Caco-2 (cell line): ENCODE results near the gene MLLT11. TPM values are rescaled to one million over a fixed set of nuclear protein-coding genes. Genes with fewer than 3 reads are reported as not detected.

Source experiments
- BruUV-seq: library from RNA; stranded (reverse); fragments of 400-500 nt; replicated peaks from 2 replicates; lab custom pipeline; 2021; lab: Mats Ljungman, UMichigan
- CTCF ChIA-PET: fragments of 300-600 bp; sonication (Branson Sonifier 250); formaldehyde crosslinking; loops from one replicate; lab custom pipeline; 2022; ENCODE audit warnings: antibody characterized with exemption; lab: Charles Lee
- POLR2A ChIA-PET: fragments of 300-600 bp; sonication (Branson Sonifier 250); formaldehyde crosslinking; loops from one replicate; lab custom pipeline; 2022; ENCODE audit warnings: antibody characterized with exemption; lab: Charles Lee
- DNase-seq, 2 experiments: peaks; one replicate each; pipeline versions ENCODE4 v3.0.0 to v3.0.0-alpha.2; 2020 to 2022
- H3K27me3 ChIP-seq: replicated peaks from 2 replicates; pipeline ENCODE4 v1.6.0; 2011; ENCODE audit warnings: low read length; ENCODE audit not compliant: control insufficient read depth, insufficient read depth
- H3K36me3 ChIP-seq: 2 replicates; pipeline ENCODE4 v1.5.1; 2011; ENCODE audit warnings: low read length; ENCODE audit not compliant: control insufficient read depth, insufficient read depth
- H3K4me1 ChIP-seq: fragments of 250-450 bp; sonication (Bioruptor Pico); 2 replicates; pipeline ENCODE4 v1.5.1; 2020; ENCODE audit warnings: mild to moderate bottlenecking
- H3K4me3 ChIP-seq: 2 replicates; pipeline ENCODE4 v1.5.1; 2011; ENCODE audit warnings: low read depth, mild to moderate bottlenecking, control low read depth, low read length
- H3K9me3 ChIP-seq: fragments of 250-450 bp; sonication (Bioruptor Pico); 2 replicates; pipeline ENCODE4 v1.5.1; 2020; ENCODE audit warnings: mild to moderate bottlenecking, moderate library complexity
- H3K27ac Mint-ChIP-seq: one replicate; pipeline ENCODE4 v1.8.0; 2022; ENCODE audit warnings: mixed read lengths; ENCODE audit not compliant: unreplicated experiment
- H3K27me3 Mint-ChIP-seq: one replicate; pipeline ENCODE4 v1.8.0; 2022; ENCODE audit warnings: mixed read lengths; ENCODE audit not compliant: insufficient read depth, unreplicated experiment
- H3K36me3 Mint-ChIP-seq: one replicate; pipeline ENCODE4 v1.8.0; 2022; ENCODE audit warnings: mild to moderate bottlenecking, mixed read lengths; ENCODE audit not compliant: insufficient read depth, unreplicated experiment
- H3K4me1 Mint-ChIP-seq: one replicate; pipeline ENCODE4 v1.8.0; 2022; ENCODE audit warnings: low read depth, mixed read lengths; ENCODE audit not compliant: unreplicated experiment
- H3K4me3 Mint-ChIP-seq: one replicate; pipeline ENCODE4 v1.8.0; 2022; ENCODE audit warnings: mild to moderate bottlenecking, moderate library complexity, mixed read lengths; ENCODE audit not compliant: unreplicated experiment
- H3K9me3 Mint-ChIP-seq: one replicate; pipeline ENCODE4 v1.8.0; 2022; ENCODE audit warnings: mixed read lengths; ENCODE audit not compliant: unreplicated experiment
- CTCF ChIP-seq, 2 experiments: fragments of 200-600 bp in 1 of 2; IDR thresholded peaks; 1 replicate in 1 of 2; 2 replicates in 1 of 2; pipeline versions ENCODE4 v1.5.1 to v1.8.0; 2011 to 2022; ENCODE audit warnings: antibody characterized with exemption in 1 of 2, control low read depth in 1 of 2, inconsistent platforms in 1 of 2, low read depth in 1 of 2, low read length in 1 of 2, mild to moderate bottlenecking in 1 of 2, moderate library complexity in 1 of 2; ENCODE audit not compliant: insufficient read depth in 1 of 2, severe bottlenecking in 1 of 2, unreplicated experiment in 1 of 2
- intact Hi-C: fragments of 100-400 bp; cut with micrococcal nuclease; formaldehyde crosslinking; loops from one replicate; pipeline ENCODE4 v1.10.0; 2022; ENCODE audit not compliant: unreplicated experiment
- total RNA-seq: library from RNA; stranded (reverse); gene quantifications from 2 replicates; pipeline ENCODE4 v1.2.3, GENCODE V29; 2022

The MLLT11 gene
- total RNA-seq, 1 experiment from 2014 or later, result 0.95 TPM

GRCh38 chr1:151060657-151061421, 642 bp downstream of the MLLT11 start:
- intact Hi-C loops, result no loop called here
- no TSS peak for BruUV-seq
- ChIA-PET POLR2A (interaction anchor here (0.6 kb wide), 1 partner anchor 106 kb away, joined by 4 read pairs; no protein-coding TSS in a partner anchor), CTCF (interaction anchor here (0.6 kb wide), 1 partner anchor 221 kb away, joined by 4 read pairs; no protein-coding TSS in a partner anchor)
- no peak for TF ChIP-seq CTCF (IDR thresholded peaks at IDR 0.05; ENCODE audit: insufficient read depth in 1 of 2, low read depth in 1 of 2, low read length in 1 of 2, severe bottlenecking in 1 of 2, unreplicated experiment in 1 of 2)
- no peaks in the 10 kb centered on the region for H3K27me3 Mint-ChIP-seq
- Histone ChIP-seq H3K4me1 (peaks cover 11% of the 10 kb centered on the region), H3K9me3 (no peaks in the 10 kb centered on the region), H3K36me3 (no peaks in the 10 kb centered on the region), H3K27me3 (no peaks in the 10 kb centered on the region), H3K4me3 (peak overlapping the region; percentile 60)
- DNase-seq, result no peak
- H3K36me3 Mint-ChIP-seq, result peaks cover 39% of the 10 kb centered on the region
- peak overlapping the region; percentile 86 for H3K27ac Mint-ChIP-seq
- peaks cover 42% of the 10 kb centered on the region for H3K4me1 Mint-ChIP-seq
- no peaks in the 10 kb centered on the region for H3K9me3 Mint-ChIP-seq
- peak overlapping the region; percentile 88 for H3K4me3 Mint-ChIP-seq

- Mint-ChIP-seq H3K27me3 (no peaks in the 10 kb centered on the region), H3K4me3 (no peak overlapping the region), H3K4me1 (peaks cover 33% of the 10 kb centered on the region), H3K9me3 (no peaks in the 10 kb centered on the region), H3K36me3 (peaks cover 31% of the 10 kb centered on the region), H3K27ac (no peak overlapping the region)
- DNase-seq, result no peak
- BruUV-seq, result no TSS peak
- intact Hi-C loops, result no loop called here
- Histone ChIP-seq H3K9me3 (no peaks in the 10 kb centered on the region), H3K27me3 (no peaks in the 10 kb centered on the region), H3K4me1 (peaks cover 8% of the 10 kb centered on the region), H3K36me3 (no peaks in the 10 kb centered on the region), H3K4me3 (no peak overlapping the region)
- CTCF ChIA-PET, result no interaction called here
- TF ChIP-seq CTCF (IDR thresholded peaks at IDR 0.05; ENCODE audit: insufficient read depth in 1 of 2, low read depth in 1 of 2, low read length in 1 of 2, severe bottlenecking in 1 of 2, unreplicated experiment in 1 of 2), result no peak
- POLR2A ChIA-PET, result no interaction called here
Observed at GRCh38 chr1:151061704-151062103, 1.5 kb downstream of the MLLT11 start.

GRCh38 chr1:151062741-151063371, 2.7 kb downstream of the MLLT11 start:
- Mint-ChIP-seq H3K9me3 (no peaks in the 10 kb centered on the region), H3K4me3 (no peak overlapping the region), H3K4me1 (peaks cover 23% of the 10 kb centered on the region), H3K36me3 (peaks cover 19% of the 10 kb centered on the region), H3K27ac (no peak overlapping the region), H3K27me3 (no peaks in the 10 kb centered on the region)
- intact Hi-C loops, result no loop called here
- Histone ChIP-seq H3K36me3 (no peaks in the 10 kb centered on the region), H3K4me1 (peaks cover 6% of the 10 kb centered on the region), H3K27me3 (no peaks in the 10 kb centered on the region), H3K9me3 (no peaks in the 10 kb centered on the region), H3K4me3 (no peak overlapping the region)
- BruUV-seq, result no TSS peak
- no peak for TF ChIP-seq CTCF (IDR thresholded peaks at IDR 0.05; ENCODE audit: insufficient read depth in 1 of 2, low read depth in 1 of 2, low read length in 1 of 2, severe bottlenecking in 1 of 2, unreplicated experiment in 1 of 2)
- no peak for DNase-seq
- ChIA-PET POLR2A (no interaction called here), CTCF (no interaction called here)
